Amygdala (tissue), 56 donors: Measurements from ENCODE around the gene MAP3K19.
"Not testable (repeated sequence)": the region's sequence is repeated elsewhere in the genome, so short reads cannot be mapped to it uniquely, and the experiment has no call there.

Source experiments
- DNase-seq, 56 donors: peaks; one replicate each; lab custom pipeline; 2025; lab: John Stamatoyannopoulos, UW

MAP3K19 gene

GRCh38 chr2:134988994-134989605 is 58.1 kb downstream of the MAP3K19 start:
- no peak for DNase-seq

GRCh38 chr2:134985061-134985460 is 62.2 kb downstream of the MAP3K19 start:
- DNase-seq: no peak

DNA sequence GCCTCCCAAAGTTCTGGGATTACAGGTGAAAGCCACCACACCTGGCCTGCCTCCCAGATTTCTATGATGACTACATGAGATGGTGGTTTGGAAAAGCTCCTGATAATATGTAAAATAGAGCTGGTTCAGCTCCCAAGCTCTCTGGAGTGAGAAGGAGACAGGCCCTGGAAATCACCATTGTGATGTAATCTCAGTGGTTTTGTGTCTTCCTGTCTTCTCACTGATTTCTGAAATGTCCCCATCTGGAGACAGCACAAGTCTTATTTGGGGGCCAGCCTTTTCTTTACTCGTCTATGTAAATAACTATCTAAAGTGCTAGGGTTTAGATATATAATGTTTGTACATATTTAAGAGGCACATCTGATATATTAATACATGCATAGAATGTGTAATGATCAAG is 64.6 kb downstream of the MAP3K19 start:
- DNase-seq: no peak

DNA sequence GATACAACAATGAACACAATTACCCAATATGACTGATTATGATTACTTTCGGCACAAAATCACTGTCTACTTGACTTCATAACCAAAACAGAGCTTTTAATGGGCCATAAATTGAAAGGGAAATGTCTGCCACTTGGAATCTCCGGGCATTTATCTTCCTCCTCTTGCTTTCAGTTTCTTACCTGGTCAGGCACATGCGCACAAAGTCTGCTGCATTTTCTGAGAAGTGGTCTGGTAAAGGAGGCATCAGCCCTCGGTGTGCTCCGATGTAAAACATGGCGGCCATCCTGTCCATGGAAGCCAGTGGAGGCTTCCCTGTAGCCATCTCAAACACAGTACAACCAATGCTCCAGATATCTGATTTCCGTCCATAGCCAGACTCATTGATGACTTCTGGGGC is 66.6 kb downstream of the MAP3K19 start:
- DNase-seq: no peak

GRCh38 chr2:134979221-134979620 is 68.0 kb downstream of the MAP3K19 start:
- DNase-seq: no peak

GRCh38 chr2:134977104-134977503 is 70.1 kb downstream of the MAP3K19 start:
- DNase-seq: not testable (repeated sequence)

- no peak for DNase-seq
Measured at GRCh38 chr2:134976074-134976702, 71.1 kb downstream of the MAP3K19 start.

DNA sequence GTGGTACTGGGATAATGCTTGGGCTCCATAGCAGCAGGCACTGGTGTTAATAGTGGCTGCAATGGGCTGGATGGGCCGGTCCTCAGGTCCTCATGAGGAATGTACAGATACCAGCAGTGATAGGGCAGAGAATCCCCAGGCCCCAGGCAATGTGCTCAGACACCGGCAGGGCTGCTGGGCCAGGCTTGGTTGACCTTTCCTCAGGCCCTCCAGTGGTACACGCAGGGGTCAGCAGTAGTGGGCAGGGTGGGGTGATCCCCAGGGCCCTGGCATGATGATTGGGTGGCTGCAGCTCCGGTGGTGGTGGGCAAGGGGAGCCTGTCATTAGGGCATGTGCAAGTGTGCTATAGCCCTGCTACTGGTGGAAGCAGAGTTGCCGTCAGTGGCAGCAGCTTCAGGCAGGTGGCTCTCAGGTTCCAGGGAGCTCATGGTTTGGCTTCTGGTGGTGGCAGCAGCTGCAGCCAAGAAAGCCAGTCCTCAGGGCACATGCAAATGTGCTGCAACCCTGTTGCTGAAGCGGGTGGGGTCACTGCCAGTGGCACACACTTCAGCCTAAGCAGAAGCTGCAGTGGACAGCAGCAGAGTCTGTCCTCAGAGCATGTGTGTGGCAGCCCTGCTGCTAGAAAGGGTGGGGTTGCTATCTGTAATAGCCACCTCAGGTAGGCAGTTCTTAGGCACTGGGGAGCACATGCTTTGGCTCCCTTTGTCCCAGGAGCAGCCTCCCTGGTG is 71.8 kb downstream of the MAP3K19 start:
- DNase-seq: no peak

- DNase-seq: no peak
Measured at GRCh38 chr2:134973241-134974138, 73.8 kb downstream of the MAP3K19 start.

DNA sequence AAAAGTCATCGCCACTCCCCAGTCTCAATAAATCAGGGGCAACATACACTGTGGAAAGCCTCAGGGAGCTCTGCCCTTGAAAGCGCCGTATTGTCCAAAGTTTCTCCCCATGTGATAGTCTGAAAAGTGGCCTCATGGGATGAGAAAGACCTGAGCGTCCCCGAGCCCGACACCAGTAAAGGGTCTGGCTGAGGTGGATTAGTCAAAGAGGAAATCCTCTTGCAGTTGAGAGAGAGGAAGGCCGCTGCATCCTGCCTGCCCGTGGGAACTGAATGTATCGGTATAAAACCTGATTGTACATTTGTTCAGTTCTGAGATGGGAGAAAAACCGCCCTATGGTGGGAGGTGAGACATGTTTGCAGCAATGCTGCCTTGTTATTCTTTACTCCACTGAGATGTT is 80.1 kb downstream of the MAP3K19 start:
- not testable (repeated sequence) for DNase-seq

- no peak for DNase-seq
Measured at GRCh38 chr2:134957477-134957876, 89.8 kb downstream of the MAP3K19 start.

GRCh38 chr2:134955744-134956143 is 91.5 kb downstream of the MAP3K19 start:
- DNase-seq: no peak

DNA sequence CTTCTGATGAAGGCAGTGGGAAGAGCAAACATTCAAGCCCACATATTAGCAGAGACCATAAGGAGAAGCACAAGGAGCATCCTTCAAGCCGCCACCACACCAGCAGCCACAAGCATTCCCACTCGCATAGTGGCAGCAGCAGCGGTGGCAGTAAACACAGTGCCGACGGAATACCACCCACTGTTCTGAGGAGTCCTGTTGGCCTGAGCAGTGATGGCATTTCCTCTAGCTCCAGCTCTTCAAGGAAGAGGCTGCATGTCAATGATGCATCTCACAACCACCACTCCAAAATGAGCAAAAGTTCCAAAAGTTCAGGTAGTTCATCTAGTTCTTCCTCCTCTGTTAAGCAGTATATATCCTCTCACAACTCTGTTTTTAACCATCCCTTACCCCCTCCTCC is 93.2 kb downstream of the MAP3K19 start:
- peak in 11 of 56 donors; percentile 2 to 46 (median 5) for DNase-seq

DNA sequence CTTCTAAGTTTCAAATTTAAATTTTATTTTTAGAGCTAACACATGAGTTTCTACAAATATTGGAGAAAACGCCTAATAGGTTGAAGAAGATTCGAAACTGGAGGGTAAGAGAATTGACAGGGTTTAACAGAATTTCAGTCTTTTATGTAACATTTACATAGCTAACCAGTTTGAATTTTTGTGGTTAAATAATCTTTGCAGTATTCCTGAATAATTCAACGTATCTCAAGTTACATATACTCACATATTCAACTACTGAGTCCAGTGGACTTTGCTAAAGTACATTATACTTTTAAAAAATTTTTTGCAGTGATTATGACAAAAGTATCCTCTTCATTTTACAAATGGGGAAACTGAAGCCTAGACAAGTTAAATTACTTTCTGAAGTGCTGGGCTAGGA is 94.6 kb downstream of the MAP3K19 start:
- no peak for DNase-seq

DNA sequence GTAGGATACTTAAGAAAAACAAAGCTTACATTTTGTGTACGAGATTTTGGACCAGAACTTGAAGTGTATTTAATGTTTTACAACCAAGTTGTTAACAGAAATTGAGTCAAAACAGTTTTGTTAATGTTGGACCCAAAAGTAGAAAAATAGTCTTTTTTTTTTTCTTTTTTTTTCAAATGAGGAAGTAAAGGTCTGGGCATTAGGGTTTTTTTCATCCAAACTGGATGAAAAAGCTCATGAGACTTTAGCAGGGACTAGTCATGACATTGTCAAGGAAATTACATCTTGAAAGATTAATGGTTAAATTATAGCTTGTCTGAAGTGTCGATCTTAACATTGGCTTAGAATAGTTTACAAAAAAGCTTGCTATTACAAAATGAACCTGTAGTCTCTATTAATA is 96.4 kb downstream of the MAP3K19 start:
- no peak for DNase-seq

GRCh38 chr2:134949981-134950708 is 97.1 kb downstream of the MAP3K19 start:
- DNase-seq: no peak

- no peak for DNase-seq
Measured at GRCh38 chr2:134946073-134946472, 101.2 kb downstream of the MAP3K19 start.

DNA sequence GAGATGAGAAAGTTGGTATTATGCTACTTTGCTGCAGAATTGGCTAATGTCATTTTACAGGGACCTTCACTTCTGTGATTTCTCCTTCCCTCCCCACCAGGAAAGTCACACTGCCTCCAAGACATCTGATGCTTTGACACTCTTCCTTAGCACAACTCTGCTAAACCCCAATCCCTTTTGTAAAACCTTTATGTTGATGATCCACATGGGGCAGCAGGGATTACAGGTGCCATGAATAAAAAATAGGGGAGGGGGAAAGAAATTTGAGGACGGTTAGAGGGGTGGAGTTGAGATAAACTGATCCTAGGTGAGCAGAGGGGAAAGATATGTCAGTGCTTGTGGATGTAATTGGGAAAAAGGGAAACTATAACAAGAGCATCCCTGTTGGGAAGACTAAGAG is 102.3 kb downstream of the MAP3K19 start:
- no peak for DNase-seq

DNA sequence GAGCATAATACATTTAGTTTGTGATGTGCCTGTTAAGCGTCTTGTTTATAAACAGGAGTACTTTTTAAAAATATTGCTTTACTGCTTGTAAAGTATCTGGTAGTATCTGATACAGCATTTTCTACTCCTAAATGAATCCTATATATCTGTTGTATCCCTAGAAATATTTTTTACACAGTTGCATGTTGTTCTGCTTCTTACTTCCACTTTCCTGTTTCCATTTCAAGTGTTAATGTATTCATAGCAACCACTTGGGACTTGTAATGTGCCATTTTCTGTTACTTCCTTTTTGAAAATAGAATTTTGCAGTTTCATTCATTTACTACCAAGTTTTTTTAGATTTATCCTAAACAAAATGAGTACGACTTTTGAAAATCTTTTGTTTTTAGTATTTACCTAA is 103.7 kb downstream of the MAP3K19 start:
- DNase-seq: no peak

- DNase-seq: no peak
Measured at GRCh38 chr2:134936691-134937090, 110.6 kb downstream of the MAP3K19 start.
